Measurements from ENCODE around the gene CAMSAP2. TPM values are rescaled to one million over a fixed set of nuclear protein-coding genes. Genes with fewer than 3 reads are reported as not detected.

CAMSAP2 gene
- total and polyA plus RNA-seq, 2 experiments from 2014 or later: 9.3 to 32.9 TPM

DNA sequence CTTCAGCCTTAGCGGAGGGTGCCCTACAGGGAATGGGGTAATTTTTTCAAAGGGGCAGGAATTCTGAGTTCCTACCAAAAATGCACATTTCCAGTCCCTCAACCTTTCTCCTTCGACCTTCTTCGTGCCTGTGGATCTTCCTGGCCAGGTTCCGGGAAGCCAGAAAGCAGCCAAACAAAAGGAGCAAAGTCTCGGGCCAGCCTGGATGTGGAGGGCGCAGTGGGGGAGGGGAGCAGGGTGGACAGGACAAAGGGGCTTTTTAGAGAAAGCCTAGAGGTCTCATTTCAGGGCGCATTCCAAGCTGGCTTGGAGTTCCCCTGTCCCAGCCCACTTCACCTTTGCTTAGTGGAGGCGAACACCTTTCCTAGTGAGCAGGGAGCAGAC lies 153.1 kb downstream of the CAMSAP2 start:
- TF ChIP-seq, protein P1, sequence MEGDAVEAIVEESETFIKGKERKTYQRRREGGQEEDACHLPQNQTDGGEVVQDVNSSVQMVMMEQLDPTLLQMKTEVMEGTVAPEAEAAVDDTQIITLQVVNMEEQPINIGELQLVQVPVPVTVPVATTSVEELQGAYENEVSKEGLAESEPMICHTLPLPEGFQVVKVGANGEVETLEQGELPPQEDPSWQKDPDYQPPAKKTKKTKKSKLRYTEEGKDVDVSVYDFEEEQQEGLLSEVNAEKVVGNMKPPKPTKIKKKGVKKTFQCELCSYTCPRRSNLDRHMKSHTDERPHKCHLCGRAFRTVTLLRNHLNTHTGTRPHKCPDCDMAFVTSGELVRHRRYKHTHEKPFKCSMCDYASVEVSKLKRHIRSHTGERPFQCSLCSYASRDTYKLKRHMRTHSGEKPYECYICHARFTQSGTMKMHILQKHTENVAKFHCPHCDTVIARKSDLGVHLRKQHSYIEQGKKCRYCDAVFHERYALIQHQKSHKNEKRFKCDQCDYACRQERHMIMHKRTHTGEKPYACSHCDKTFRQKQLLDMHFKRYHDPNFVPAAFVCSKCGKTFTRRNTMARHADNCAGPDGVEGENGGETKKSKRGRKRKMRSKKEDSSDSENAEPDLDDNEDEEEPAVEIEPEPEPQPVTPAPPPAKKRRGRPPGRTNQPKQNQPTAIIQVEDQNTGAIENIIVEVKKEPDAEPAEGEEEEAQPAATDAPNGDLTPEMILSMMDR (IDR thresholded peaks at IDR 0.05; ENCODE audit: poor library complexity): no peak
- no peak for TF ChIP-seq EZH2 (IDR thresholded peaks at IDR 0.05; ENCODE audit: borderline replicate concordance)
- no peak for TF ChIP-seq EZH2phosphoT487 (IDR thresholded peaks at IDR 0.05; ENCODE audit: low read depth, severe bottlenecking, unreplicated experiment)
- H4K20me1 ChIP-seq (ENCODE audit: insufficient read depth, poor library complexity, severe bottlenecking): no peaks in the 10 kb centered on the region
- H3K4me1 ChIP-seq (ENCODE audit: insufficient read depth): peaks cover 16% of the 10 kb centered on the region
- H3K27ac ChIP-seq: peak overlapping the region; percentile 100
- peak overlapping the region; percentile 93 for H3K4me3 ChIP-seq
- H3K36me3 ChIP-seq (replicated peaks; ENCODE audit: insufficient read depth, low read depth): no peaks in the 10 kb centered on the region
- H3K9me2 ChIP-seq (replicated peaks; ENCODE audit: insufficient read depth): no peaks in the 10 kb centered on the region
- H3K9me3 ChIP-seq (ENCODE audit: low read depth): no peaks in the 10 kb centered on the region
- peak overlapping the region; percentile 68 for H2AFZ ChIP-seq
- H3K79me2 ChIP-seq: peaks cover 44% of the 10 kb centered on the region
- H3K4me2 ChIP-seq: peak overlapping the region; percentile 89
- DNase-seq (ENCODE audit: low spot score): peak; percentile 70
- under 1% methylated on average over 8 of the region's 8 CpGs for WGBS (ENCODE audit: low lambda C conversion rate, missing lambda C conversion rate)
- no peaks in the 10 kb centered on the region for H3K27me3 ChIP-seq

- no peaks in the 10 kb centered on the region for H3K27me3 ChIP-seq
- H3K4me3 ChIP-seq: peak overlapping the region; percentile 93
- peak overlapping the region; percentile 89 for H3K4me2 ChIP-seq
- H4K20me1 ChIP-seq (ENCODE audit: insufficient read depth, poor library complexity, severe bottlenecking): peaks cover 1% of the 10 kb centered on the region
- DNase-seq (ENCODE audit: low spot score): no peak
- TF ChIP-seq EZH2phosphoT487 (IDR thresholded peaks at IDR 0.05; ENCODE audit: low read depth, severe bottlenecking, unreplicated experiment) (no peak), EZH2 (IDR thresholded peaks at IDR 0.05; ENCODE audit: borderline replicate concordance) (no peak)
- TF ChIP-seq, protein P1 (IDR thresholded peaks at IDR 0.05; ENCODE audit: poor library complexity): no peak
- H3K36me3 ChIP-seq (replicated peaks; ENCODE audit: insufficient read depth, low read depth): no peaks in the 10 kb centered on the region
- whole genome bisulfite sequencing (ENCODE audit: low lambda C conversion rate, missing lambda C conversion rate): 13% methylated on average over 4 of the region's 4 CpGs
- H3K9me2 ChIP-seq (replicated peaks; ENCODE audit: insufficient read depth): no peaks in the 10 kb centered on the region
- no peaks in the 10 kb centered on the region for H3K9me3 ChIP-seq (ENCODE audit: low read depth)
- H3K27ac ChIP-seq: peak overlapping the region; percentile 100
- peaks cover 23% of the 10 kb centered on the region for H3K4me1 ChIP-seq (ENCODE audit: insufficient read depth)
- no peak overlapping the region for H2AFZ ChIP-seq
- H3K79me2 ChIP-seq: peaks cover 49% of the 10 kb centered on the region
Measured at GRCh38 chr1:200892546-200892945, 153.9 kb downstream of the CAMSAP2 start.

- Histone ChIP-seq H3K4me1 (ENCODE audit: insufficient read depth) (peaks cover 27% of the 10 kb centered on the region), H3K27ac (peak overlapping the region; percentile 100), H4K20me1 (ENCODE audit: insufficient read depth, poor library complexity, severe bottlenecking) (peaks cover 5% of the 10 kb centered on the region), H3K9me2 (replicated peaks; ENCODE audit: insufficient read depth) (no peaks in the 10 kb centered on the region), H3K4me2 (peak overlapping the region; percentile 89), H3K79me2 (peaks cover 53% of the 10 kb centered on the region), H3K27me3 (no peaks in the 10 kb centered on the region), H3K9me3 (ENCODE audit: low read depth) (no peaks in the 10 kb centered on the region), H2AFZ (no peak overlapping the region), H3K4me3 (no peak overlapping the region), H3K36me3 (replicated peaks; ENCODE audit: insufficient read depth, low read depth) (no peaks in the 10 kb centered on the region)
- TF ChIP-seq EZH2 (IDR thresholded peaks at IDR 0.05; ENCODE audit: borderline replicate concordance) (no peak), EZH2phosphoT487 (IDR thresholded peaks at IDR 0.05; ENCODE audit: low read depth, severe bottlenecking, unreplicated experiment) (no peak)
- TF ChIP-seq, protein P1 (IDR thresholded peaks at IDR 0.05; ENCODE audit: poor library complexity): no peak
- no peak for DNase-seq (ENCODE audit: low spot score)
Measured at GRCh38 chr1:200892958-200893357, 154.3 kb downstream of the CAMSAP2 start.
